22Rv1 (cell line): Measurements from ENCODE around the gene NUDT22.

Experiments
- H3K27ac ChIP-seq: fragments of 450-650 bp; 2 replicates; pipeline ENCODE4 v1.5.1; 2017
- CTCF ChIP-seq: fragments of 450-650 bp; IDR thresholded peaks from 2 replicates; pipeline ENCODE4 v1.5.1; 2017; ENCODE audit warnings: mild to moderate bottlenecking
- ZFX ChIP-seq: fragments of 450-650 bp; IDR thresholded peaks from 2 replicates; pipeline ENCODE4 v1.6.1; 2017; ENCODE audit warnings: antibody characterized with exemption, borderline replicate concordance

The NUDT22 gene

DNA sequence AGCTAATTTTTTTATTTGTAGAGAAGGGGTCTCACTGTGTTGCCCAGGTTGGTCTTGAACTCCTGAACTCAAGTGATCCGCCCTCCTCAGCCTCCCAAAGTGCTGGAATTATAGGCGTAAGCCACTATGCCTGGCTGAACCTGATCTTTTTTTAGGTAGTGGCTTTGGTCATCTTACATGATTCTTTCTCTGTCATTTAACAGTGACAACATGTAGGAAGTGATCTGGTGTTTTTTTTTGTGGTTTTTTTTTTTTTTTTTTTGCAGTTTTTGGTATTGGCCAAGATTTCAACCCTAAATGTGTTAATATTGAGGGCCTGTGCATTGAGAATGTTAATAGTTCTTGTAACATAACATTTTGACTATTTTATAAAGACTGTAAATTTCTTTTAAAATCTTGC, 27.6 kb upstream of the NUDT22 start:
- TF ChIP-seq ZFX (no peak), CTCF (no peak)
- no peak overlapping the region for H3K27ac ChIP-seq

- TF ChIP-seq CTCF (no peak), ZFX (no peak)
Observed at GRCh38 chr11:64201543-64201942, 24.5 kb upstream of the NUDT22 start.

GRCh38 chr11:64202992-64203391, 23.1 kb upstream of the NUDT22 start:
- peak overlapping the region; percentile 40; the same call in 1 of the 2 replicates for H3K27ac ChIP-seq

More at GRCh38 chr11:64201543-64201942, 24.5 kb upstream of the NUDT22 start:
- 0 out of 2 replicates have a peak overlapping the region, but pooled peaks have one; percentile 12 for H3K27ac ChIP-seq

DNA sequence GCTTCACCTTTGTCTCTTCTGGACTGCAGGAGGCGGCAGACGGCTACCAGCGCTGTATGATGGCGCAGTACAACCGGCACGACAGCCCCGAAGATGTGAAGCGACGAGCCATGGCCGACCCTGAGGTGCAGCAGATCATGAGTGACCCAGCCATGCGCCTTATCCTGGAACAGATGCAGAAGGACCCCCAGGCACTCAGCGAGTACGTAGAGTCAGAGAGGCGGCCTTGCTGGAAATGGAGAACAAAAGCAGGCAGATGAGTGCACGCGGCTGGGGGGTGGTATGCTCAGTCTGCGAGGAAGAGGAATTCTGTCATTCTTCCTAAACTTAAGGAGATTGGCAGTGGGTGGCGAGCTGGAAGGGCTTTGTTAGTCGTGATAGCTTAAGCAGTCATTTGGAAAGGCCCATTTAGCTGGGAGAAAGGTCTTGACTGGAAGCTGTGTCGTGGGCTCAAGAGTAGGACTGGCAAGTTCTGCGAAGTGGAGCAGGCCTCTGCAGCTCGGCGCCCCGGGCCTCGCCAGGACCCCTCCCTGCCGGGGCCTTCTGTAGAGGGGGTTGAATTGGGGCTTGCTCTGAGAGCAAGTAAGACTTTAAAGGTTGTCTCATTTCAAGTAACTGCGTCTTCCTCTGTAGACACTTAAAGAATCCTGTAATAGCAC, 22.5 kb upstream of the NUDT22 start:
- H3K27ac ChIP-seq = peak overlapping the region; percentile 40
- TF ChIP-seq CTCF = no peak
- TF ChIP-seq ZFX = no peak

More at GRCh38 chr11:64202992-64203391, 23.1 kb upstream of the NUDT22 start:
- TF ChIP-seq CTCF (no peak), ZFX (no peak)

DNA sequence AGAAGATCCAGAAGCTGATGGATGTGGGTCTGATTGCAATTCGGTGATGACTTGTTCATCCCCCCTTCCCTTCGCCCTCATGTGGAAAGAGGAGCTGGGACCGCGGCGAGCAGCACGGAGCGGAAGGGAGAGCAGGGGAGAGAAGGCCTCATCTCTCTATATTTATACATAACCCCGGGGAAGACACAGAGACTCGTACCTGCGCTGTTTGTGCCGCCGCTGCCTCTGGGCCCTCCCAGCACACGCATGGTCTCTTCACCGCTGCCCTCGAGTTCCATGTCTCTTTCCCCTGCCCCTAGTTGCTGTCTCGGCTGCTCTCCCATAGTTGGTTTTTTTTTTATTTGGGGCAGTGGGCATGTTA, 22.0 kb upstream of the NUDT22 start:
- H3K27ac ChIP-seq = peak overlapping the region; percentile 40
- no peak for TF ChIP-seq CTCF
- no peak for TF ChIP-seq ZFX

- TF ChIP-seq CTCF (peak; percentile 92), ZFX (no peak)
- peak overlapping the region; percentile 40 for H3K27ac ChIP-seq
Observed at GRCh38 chr11:64204464-64204989, 21.5 kb upstream of the NUDT22 start.

DNA sequence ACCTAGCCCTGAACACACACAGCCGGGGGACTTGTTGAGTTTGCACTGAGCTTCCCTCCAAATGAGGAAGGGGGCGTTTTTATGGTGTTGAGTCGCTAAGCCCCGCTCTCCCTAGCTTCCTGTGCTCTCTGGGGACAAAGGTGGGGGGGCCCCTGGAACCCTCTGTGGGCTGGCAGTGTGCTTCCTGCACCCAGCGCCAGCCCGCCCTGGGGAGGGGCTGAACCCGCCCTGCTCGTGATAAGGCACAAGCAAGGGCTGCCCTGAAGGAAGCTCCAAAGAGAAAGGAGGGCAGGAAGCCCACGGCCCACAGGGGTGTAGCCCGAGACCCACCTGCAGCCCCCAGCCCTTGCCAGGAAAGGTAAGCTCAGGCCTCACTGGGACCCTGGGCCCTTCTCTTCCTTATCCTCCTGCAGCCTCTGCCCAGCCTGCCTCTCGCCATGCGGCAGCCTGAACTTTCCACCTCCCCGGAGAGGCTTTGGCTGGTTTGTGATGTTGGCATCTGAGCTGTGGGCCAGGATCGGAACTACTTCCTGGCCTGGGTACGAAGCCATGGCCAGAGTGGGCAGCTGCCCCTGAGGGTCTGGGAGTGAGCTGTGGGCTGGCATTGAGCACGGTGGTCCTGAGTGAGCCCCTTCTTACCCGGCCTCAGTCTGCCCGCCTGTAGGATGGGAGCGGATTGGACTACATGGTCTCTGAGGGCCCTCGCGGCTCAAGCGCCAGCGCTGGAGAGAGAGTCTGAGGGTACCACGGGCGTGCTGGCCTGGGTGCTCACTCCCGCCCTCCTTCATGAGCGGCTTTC, 19.4 kb upstream of the NUDT22 start, which contains the start of gene FERMT3:
FERMT3 (plus strand) TSS at position 265 of the 799 bp plus-strand sequence. CDS start 644 bp downstream, outside the sequence.
- peak within 1 kb of the TSS; percentile 40 for H3K27ac ChIP-seq
- TF ChIP-seq ZFX = no peak
- TF ChIP-seq CTCF = no peak
